HFFc6 (cell line): ENCODE results near the gene NKG7. TPM values are rescaled to one million over a fixed set of nuclear protein-coding genes. Genes with fewer than 3 reads are reported as not detected.
"Not testable (repeated sequence)": the region's sequence is repeated elsewhere in the genome, so short reads cannot be mapped to it uniquely, and the experiment has no call there.

Experiments
- DNase-seq: peaks from one replicate; pipeline ENCODE4 v3.0.0-alpha.2; 2018
- H3K27ac Mint-ChIP-seq: 2 replicates; pipeline ENCODE4 v1.8.0; 2020; ENCODE audit warnings: mild to moderate bottlenecking, mixed read lengths
- H3K27me3 Mint-ChIP-seq: 2 replicates; pipeline ENCODE4 v1.8.0; 2021; ENCODE audit warnings: mild to moderate bottlenecking, moderate library complexity, mixed read lengths; ENCODE audit not compliant: insufficient read depth
- H3K36me3 Mint-ChIP-seq: 2 replicates; pipeline ENCODE4 v1.8.0; 2021; ENCODE audit warnings: low read depth, mixed read lengths
- H3K4me1 Mint-ChIP-seq: 2 replicates; pipeline ENCODE4 v1.8.0; 2020; ENCODE audit warnings: low read depth, mixed read lengths
- H3K4me3 Mint-ChIP-seq: 2 replicates; pipeline ENCODE4 v1.8.0; 2020; ENCODE audit warnings: mild to moderate bottlenecking, moderate library complexity, mixed read lengths
- H3K9me3 Mint-ChIP-seq: 2 replicates; pipeline ENCODE4 v1.8.0; 2020; ENCODE audit warnings: mild to moderate bottlenecking, mixed read lengths
- CTCF ChIP-seq: fragments of 200-600 bp; sonication (generic); IDR thresholded peaks from 2 replicates; pipeline ENCODE4 v1.5.0; 2021; ENCODE audit warnings: antibody characterized with exemption, mild to moderate bottlenecking
- long read RNA-seq: library from polyadenylated mRNA; unstranded; transcript quantifications from one replicate; pipeline ENCODE4 v2.0.0, GENCODE V29; 2019
- total RNA-seq, 6 experiments: library from RNA; stranded (reverse); fragmentation: NEBNext Ultra II Directional; extraction: Animal tissue kit (Norgen Biotek cat#: 25700); gene quantifications; 2 replicates in 1 of 6; 3 replicates in 5 of 6; pipeline ENCODE4 v1.2.3, GENCODE V29; 2021

NKG7 gene
- not detected for total RNA-seq
- long read RNA-seq = 0 reads

- Mint-ChIP-seq H3K36me3 (no peaks in the 10 kb centered on the region), H3K4me3 (no peak within 1 kb of the TSS), H3K27me3 (peaks cover 24% of the 10 kb centered on the region), H3K4me1 (peaks cover 6% of the 10 kb centered on the region), H3K27ac (no peak within 1 kb of the TSS), H3K9me3 (no peaks in the 10 kb centered on the region)
- TF ChIP-seq CTCF = no peak
- no peak for DNase-seq
Measured at GRCh38 chr19:51372649-51373504, at the start of gene NKG7. TSS of gene NKG7 (minus strand) at chr19:51372654. CDS start at chr19:51372535, 119 bp downstream.

GRCh38 chr19:51422053-51422448, 49.6 kb upstream of the NKG7 start:
- H3K36me3 Mint-ChIP-seq = no peaks in the 10 kb centered on the region
- no peaks in the 10 kb centered on the region; the same call in 1 of the 2 replicates for H3K9me3 Mint-ChIP-seq
- no peak overlapping the region for H3K4me3 Mint-ChIP-seq
- H3K27me3 Mint-ChIP-seq = peaks cover 4% of the 10 kb centered on the region
- peak; percentile 38 for DNase-seq
- peak; percentile 98 for TF ChIP-seq CTCF
- no peaks in the 10 kb centered on the region for H3K4me1 Mint-ChIP-seq
- H3K27ac Mint-ChIP-seq = no peak overlapping the region

- Mint-ChIP-seq H3K27ac (no peak overlapping the region), H3K27me3 (peaks cover 4% of the 10 kb centered on the region), H3K4me3 (no peak overlapping the region), H3K36me3 (no peaks in the 10 kb centered on the region), H3K4me1 (no peaks in the 10 kb centered on the region), H3K9me3 (no peaks in the 10 kb centered on the region; the same call in 1 of the 2 replicates)
- no peak for TF ChIP-seq CTCF
- DNase-seq = no peak
Measured at GRCh38 chr19:51421229-51422052, 49.0 kb upstream of the NKG7 start.

- H3K36me3 Mint-ChIP-seq = not testable (repeated sequence)
Measured at GRCh38 chr19:51420511-51420910, 48.1 kb upstream of the NKG7 start.

GRCh38 chr19:51418707-51419106, 46.3 kb upstream of the NKG7 start:
- no peak for DNase-seq
- H3K9me3 Mint-ChIP-seq = no peaks in the 10 kb centered on the region; the same call in 1 of the 2 replicates
- H3K36me3 Mint-ChIP-seq = no peaks in the 10 kb centered on the region
- no peaks in the 10 kb centered on the region for H3K4me1 Mint-ChIP-seq
- H3K27ac Mint-ChIP-seq = no peak overlapping the region
- no peak overlapping the region for H3K4me3 Mint-ChIP-seq
- TF ChIP-seq CTCF = no peak
- H3K27me3 Mint-ChIP-seq = peaks cover 4% of the 10 kb centered on the region

More at GRCh38 chr19:51420511-51420910, 48.1 kb upstream of the NKG7 start:
- not testable (repeated sequence) for H3K27ac Mint-ChIP-seq, H3K9me3 Mint-ChIP-seq, DNase-seq, H3K27me3 Mint-ChIP-seq, H3K4me3 Mint-ChIP-seq, H3K4me1 Mint-ChIP-seq
